Tibial nerve (tissue), 3 donors: Measurements from ENCODE around the gene PKNOX2.

Experiments
- POLR2A ChIP-seq, 2 donors: fragments of 450-650 bp; IDR thresholded peaks; one replicate each; pipeline ENCODE4 v1.6.1; 2017; ENCODE audit warnings: antibody characterized with exemption in 2 of 2, mild to moderate bottlenecking in 2 of 2, moderate library complexity in 2 of 2
- TF ChIP-seq, protein P1 (sequence below), 5 experiments: fragments of 200-600 bp in 3 of 5; fragments of 450-650 bp in 2 of 5; sonication (generic) in 3 of 5; IDR thresholded peaks; one replicate each; pipeline ENCODE4 v1.5.1; 2016 to 2019; ENCODE audit warnings: antibody characterized with exemption in 5 of 5, mild to moderate bottlenecking in 3 of 5, moderate library complexity in 2 of 5

DNA sequence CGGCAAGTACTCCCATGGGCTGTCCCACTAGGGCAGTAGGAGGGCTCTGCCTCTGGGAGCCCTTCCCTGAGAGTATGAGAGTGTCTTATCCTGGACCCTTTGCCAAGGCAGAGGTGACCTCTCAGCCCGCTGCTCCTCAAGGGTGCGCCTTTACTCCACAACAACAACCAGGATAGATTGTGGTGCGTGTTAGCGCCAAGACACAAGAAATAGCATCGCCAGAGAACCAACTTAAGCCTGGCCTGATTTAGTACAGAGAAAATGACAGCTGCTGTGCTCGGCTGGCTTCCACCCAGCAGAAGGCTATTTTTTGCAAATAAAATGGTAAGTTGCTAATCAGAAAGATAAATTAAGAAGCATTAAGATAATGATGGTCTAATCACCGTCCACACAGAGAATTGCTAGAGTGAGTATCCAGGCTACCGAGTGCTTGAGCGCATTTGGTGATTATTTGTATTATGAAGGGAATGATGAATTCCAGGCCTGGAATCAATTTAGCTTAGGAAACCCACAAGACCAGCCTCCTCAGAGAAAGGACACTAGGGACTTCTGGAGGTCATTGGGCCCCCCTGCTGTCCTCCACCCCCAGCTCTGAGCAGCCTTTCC lies 119.8 kb downstream of the PKNOX2 start:
- TF ChIP-seq POLR2A (IDR thresholded peaks at IDR 0.05): no peak
- TF ChIP-seq, protein P1, sequence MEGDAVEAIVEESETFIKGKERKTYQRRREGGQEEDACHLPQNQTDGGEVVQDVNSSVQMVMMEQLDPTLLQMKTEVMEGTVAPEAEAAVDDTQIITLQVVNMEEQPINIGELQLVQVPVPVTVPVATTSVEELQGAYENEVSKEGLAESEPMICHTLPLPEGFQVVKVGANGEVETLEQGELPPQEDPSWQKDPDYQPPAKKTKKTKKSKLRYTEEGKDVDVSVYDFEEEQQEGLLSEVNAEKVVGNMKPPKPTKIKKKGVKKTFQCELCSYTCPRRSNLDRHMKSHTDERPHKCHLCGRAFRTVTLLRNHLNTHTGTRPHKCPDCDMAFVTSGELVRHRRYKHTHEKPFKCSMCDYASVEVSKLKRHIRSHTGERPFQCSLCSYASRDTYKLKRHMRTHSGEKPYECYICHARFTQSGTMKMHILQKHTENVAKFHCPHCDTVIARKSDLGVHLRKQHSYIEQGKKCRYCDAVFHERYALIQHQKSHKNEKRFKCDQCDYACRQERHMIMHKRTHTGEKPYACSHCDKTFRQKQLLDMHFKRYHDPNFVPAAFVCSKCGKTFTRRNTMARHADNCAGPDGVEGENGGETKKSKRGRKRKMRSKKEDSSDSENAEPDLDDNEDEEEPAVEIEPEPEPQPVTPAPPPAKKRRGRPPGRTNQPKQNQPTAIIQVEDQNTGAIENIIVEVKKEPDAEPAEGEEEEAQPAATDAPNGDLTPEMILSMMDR (IDR thresholded peaks at IDR 0.05): no peak
